NOMO-1 (cell line): ENCODE data around the gene UBE3C.
"Not testable (repeated sequence)": the region's sequence is repeated elsewhere in the genome, so short reads cannot be mapped to it uniquely, and the experiment has no call there.

ENCODE experiments used
- DNase-seq, 2 experiments: peaks; one replicate each; lab custom pipeline; 2025; ENCODE audit not compliant: unreplicated experiment in 2 of 2; lab: John Stamatoyannopoulos, UW

UBE3C gene

GRCh38 chr7:157269341-157270059 lies 130.8 kb downstream of the UBE3C start:
- DNase-seq, result no peak

DNA sequence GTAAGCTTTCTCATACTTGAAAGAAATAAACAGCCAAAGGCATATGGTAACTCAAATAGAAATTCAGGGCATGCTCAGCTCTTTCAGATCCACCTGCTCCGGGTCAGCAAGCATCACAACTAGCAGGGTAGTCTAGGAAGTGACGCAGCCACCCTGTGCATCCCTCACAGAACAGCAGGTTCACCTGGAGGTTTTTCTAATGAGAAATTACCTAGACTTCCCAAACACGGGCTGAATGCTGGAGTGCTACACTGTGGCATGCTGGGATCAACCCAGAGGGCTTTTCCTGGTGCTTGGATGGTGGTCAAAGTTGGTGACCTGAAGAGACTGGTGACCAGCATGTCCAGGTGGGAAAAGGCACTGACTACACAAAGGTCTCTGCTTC lies 131.3 kb downstream of the UBE3C start:
- no peak for DNase-seq

DNA sequence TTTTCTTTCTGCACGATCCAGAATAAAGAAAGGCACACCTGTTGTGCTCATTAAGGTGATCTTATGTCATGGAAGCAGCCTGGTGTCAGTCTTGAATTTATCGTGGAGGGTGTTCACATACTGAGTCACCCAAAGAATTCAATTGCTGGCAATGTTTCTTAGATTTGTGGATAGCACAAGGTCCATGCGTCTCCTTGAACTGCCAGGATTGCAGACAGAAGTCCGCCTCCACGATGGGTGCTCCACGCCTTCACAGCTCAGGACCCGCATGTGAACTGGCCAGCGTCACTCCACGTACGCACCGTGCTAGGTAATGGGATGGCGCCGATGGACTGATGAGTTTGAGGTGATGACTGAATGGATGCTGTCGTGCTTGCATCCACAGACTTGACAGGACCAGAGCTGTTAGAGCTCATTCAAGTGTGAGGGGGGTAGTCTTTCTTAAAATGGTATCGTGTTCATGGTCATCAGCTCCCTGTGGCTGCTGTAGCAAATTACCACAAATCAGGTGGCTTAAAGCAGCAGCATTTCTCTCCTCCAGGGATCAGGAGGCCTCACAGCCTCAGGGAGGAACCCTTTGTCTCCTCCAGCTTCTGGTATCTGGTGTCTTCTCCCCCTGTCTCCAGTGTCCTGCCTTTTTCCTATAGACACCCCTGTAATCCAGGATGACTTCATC lies 132.7 kb downstream of the UBE3C start:
- DNase-seq, result no peak

DNA sequence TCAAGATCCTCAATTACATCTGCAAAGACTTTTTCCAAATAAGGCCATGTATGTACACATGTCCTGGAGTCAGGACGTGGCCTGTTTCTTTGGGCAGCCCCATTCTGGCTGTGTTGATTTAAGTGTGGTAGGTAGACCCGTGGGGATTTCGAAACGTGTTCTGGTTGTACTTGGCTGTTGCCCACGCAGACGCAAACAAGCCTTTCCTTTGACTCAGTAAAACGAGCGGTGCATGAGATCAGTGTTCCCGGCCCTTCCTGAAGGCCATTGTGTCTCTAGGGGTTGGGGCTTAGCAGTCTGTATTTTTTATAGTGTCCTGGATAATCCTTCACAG lies 133.2 kb downstream of the UBE3C start:
- DNase-seq, result no peak

DNA sequence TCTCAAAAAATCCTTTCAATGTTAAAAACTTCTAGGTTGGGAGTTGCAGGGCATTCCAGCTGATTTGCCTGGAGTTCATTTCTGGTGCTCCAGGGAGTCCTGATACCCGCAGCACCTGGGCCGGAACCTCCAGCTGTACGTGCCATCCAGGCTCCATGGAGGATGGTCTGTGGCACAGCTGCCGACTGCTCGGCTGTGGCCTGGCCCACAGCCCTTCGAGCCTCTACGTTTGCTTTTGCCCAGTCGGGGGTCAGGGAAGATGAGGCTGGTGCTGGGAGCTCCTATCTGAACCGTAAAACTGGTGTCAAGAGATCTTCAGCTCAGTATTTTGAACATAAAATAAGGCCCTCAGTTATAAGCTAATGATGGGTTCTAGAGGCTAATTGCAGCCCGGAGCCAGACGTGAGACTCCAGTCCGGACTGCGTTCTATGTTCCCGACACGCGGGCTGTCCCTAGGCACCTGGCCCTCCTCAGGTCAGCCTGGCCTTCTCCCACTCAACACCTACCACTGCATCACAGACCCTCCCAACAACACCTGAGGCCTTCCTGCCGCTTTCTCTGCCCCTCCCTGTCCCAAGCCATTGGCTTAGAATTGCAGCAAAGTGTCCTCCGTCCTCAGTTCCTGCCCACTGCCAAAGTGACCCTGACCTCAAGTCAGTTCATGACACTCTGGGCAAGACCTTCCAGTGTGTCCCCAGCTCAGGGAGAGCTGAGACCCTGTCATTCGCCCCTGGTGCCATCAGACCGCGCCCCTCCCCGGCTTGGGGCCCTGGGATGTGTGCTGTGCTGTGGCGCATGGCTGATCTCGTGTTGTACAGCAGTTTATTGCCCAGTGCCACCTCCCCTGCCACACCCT lies 133.9 kb downstream of the UBE3C start:
- no peak for DNase-seq

- peak in 1 of 2 experiments; percentile 27 for DNase-seq
These were observed 134.7 kb downstream of the UBE3C start for GRCh38 chr7:157273208-157274093.

DNA sequence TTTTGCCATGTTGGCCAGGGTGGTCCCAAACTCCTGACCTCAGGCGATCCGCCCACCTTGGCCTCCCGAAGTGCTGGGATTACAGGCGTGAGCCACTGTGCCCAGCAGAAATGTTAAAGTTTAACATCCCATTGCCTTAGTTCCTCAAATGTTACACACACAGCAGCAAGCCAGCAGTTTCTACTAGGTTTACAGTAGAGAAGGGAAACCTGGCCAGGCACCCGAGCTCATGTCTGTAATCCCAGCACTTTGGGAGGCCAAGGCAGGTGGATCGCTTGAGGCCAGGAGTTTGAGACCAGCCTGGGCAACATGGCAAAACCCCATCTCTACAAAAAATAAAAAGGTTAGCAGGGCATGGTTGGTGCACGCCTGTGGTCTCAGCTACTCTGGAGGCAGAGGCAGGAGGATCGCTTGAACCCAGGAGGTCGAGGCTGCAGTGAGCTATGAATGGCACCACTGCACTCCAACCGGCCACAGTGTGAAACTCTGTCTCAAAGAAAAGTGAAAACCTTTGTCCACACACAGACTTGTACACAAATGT lies 135.4 kb downstream of the UBE3C start:
- not testable (repeated sequence) for DNase-seq

DNA sequence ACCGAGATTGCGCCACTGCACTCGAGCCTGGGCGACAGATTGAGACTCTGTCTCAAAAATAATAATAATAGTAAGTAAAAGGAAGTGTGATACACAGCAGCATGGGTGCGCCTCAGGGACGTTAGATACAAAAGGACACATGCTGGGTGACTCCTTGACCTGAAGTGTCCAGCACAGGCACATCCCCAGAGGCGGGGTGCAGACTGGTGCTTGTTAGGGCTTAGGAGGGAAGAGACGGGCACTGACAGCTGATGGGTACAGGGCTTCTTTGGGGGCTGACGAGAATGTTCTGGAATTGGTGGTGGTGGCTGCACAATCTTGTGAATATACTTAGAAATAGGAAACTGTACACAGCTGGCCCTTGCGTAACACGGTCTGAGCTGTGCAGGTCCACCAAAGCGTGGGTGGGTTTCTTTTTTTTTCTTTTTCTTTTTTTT lies 136.3 kb downstream of the UBE3C start:
- no peak for DNase-seq

DNA sequence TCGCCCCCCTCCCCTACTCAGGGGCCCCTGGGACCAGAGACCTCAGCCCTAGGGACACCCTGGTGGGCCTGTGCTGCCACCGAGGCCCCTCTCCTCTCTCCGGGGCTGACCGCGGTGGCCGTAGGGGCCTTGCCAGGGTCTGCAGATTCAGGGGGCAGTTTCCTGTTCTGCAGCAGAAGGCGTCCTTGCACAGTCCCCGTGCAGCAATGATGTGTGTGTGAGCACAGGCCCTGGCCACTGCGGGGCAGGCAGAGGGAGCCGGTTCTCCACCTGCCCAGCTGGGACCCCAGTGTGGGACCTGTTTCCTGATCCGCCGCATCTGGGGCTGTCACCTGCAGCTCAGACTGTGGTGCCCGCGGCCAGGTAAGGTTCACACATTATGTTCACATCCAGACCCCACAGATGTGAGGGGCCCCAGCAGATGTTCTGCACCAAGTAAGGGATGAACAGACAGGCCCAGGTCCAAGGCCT lies 137.4 kb downstream of the UBE3C start:
- DNase-seq, result no peak

DNA sequence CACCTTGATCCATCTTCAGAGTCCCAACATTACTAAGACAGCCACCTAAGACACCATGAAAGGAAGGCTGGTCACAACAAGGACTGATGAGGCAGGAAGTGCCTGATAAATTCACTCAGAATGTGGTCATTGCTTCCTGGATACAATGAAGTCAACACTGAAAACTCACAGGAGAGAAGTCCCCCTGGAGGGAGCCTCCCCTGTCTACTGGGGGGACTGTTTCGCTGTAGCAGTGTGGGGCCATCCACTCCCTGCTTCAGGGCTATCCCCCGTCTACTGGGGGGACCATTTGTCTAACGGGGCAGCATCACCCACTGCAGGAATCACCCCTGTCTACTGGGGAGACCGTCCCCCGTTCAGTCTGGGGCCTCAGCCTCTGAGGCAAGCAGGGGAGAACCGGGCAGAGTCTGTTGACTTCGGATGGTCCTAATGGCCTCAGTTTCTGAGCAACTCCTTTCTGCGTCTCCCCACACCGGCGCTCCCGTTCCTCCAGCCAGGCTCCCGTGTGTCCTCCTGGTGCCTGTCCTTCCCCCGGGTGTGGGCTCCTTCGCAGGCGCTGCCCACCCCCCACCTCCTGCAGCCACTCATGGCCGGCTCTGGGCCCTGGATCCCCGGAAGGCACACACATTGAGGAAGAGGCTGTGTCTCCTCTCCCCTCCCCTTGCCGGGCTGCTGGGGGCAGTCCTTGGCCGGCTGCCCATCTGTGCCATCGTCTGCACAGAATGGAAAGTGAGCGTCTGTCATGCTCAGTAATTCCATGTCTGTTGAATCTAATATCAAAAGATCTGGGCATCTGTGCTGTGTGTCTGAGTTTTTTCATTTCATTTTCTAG lies 138.2 kb downstream of the UBE3C start:
- DNase-seq, result no peak

DNA sequence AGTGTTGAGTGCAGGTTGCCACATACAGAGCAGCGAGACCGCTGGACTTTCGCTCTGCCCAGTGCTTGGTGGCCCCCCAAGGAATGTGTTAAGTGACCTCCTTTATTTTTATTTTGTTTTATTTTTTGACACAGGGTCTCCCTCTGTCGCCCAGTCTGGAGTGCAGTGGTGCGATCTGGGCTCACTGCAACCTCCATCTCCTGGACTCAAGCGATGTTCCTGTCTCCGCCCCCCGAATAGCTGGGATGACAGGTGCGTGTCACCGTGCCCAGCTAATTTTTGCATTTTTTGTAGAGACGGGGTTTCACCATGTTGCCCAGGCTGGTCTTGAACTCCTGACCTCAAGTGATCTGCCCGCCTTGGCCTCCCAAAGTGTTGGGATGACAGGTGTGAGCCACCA lies 138.8 kb downstream of the UBE3C start:
- not testable (repeated sequence) for DNase-seq

DNA sequence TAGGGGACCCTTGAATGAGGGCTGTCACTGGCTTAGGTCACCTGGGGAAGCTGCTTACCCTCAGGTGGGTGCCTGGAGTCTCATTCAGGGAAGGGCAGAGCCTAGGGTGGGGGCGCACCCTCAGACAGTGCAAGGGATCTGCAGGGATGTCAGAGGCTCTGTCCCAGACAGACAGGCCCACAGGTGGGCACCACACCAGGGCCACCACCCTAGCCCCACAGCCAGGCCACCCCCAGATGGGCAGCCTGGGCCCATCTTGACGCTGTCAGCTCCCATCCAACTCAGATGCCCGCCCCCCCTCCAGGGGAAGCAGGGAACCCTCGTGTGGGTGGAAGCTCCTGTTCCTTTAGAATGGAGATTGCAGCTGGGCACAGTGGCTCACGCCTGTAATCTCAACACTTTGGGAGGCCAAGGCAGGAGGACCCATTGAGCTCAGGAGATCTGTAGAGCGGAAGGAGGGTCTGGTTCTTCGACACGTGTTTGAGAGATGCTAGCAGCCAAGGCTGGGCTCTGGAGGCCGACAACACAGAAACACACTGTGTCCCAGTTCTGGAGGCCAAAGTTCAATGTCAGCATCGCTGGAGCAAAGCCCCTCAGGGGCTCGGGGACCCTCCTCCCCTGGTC lies 139.6 kb downstream of the UBE3C start:
- DNase-seq, result no peak

DNA sequence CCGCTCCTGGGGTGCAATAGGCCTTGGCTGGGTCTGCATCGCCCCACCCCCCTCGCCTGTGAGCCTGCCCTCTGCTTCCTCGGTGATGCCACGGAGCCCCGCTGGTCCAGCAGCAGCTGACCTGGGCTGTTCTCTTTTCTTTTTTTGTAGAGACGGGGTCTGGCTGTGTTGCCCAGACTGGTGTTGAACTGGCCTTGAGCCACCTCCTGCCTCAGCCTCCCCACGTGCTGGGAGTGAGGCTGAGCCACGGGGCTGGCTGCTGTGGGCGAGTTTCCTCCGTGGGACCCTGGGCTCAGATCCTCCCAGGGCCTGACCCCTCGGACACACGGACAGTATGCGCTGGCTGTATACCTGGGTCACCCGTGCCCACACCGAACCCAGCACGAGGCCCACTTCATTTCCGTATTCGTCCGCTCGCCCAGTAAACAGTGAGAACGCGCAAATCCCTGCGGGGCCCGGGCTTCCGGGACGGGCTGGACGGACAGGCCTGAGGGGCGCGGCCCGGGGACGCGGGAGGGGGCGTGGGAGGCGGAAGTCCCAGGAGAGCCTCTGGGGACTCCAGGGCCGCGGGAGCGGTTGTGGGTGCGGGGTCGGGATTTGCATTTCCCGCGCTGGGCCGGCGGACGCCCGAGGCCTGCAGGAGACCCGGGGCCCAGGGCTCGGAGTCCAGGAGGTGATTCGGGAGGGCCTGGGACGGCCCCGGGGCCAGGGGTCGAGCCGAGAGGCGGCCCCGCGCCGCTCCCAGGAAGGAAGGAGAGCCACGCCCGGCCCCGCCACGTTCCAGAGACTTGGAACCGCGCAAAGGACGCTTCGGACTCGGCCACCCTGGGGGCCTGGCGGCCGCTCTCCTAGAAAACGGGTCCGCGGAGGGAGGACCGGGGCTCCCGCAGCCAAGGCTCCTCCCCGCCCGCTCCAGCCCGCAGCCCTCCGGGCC lies 140.3 kb downstream of the UBE3C start:
- no peak for DNase-seq

- DNase-seq, result no peak
These were observed 141.1 kb downstream of the UBE3C start for GRCh38 chr7:157279741-157280215.

- DNase-seq, result no peak
These were observed 141.6 kb downstream of the UBE3C start for GRCh38 chr7:157280216-157280841.

DNA sequence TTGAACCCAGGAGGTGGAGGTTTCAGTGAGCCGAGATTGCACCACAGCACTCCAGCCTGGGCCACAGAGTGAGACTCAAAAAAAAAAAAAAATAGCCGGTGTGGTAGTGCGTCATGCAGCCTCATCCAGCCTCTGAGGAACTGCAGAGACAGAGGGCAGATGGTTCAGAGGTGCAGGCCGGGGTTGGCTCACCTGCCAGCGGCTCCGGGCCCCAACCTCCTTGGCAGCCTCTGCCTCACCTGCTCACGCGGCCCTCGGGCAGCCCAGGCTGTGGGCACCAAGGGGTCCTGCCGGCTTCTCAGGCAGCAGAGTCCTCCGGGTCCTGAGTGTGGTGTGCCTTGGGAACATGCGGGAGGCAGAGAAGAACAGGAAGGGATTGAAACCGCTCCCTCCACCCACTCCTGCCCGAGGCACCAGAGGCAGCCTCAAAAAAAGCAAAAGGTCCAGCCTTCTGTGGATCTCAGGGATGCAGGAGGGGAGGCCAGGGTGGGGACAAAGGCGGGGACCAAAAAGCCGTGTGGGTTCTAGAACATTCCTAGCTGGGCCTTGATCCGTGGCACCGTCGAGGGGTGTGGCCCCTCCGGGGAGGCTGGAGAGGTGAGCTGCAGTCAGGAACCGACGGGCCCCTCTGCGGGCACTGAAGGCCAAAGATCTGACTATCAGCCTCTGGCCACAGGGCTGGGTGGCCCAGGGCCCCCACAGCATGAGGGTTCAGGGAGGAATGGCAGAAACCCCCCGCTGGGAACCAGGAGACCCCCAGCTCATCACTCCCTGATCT lies 142.7 kb downstream of the UBE3C start:
- DNase-seq, result no peak
